Testis (tissue), 2 donors: ENCODE measurements around the gene LCOR.

Source experiments
- CTCF ChIP-seq, 3 experiments: fragments of 450-650 bp in 2 of 3; fragments of 200-600 bp in 1 of 3; sonication (generic) in 1 of 3; IDR thresholded peaks; one replicate each; pipeline ENCODE4 v1.5.1; 2016 to 2019; ENCODE audit warnings: antibody characterized with exemption in 3 of 3, mild to moderate bottlenecking in 2 of 3, moderate library complexity in 1 of 3
- POLR2A ChIP-seq: fragments of 450-650 bp; IDR thresholded peaks from one replicate; pipeline ENCODE4 v1.6.1; 2017; ENCODE audit warnings: antibody characterized with exemption, mild to moderate bottlenecking, moderate library complexity

DNA sequence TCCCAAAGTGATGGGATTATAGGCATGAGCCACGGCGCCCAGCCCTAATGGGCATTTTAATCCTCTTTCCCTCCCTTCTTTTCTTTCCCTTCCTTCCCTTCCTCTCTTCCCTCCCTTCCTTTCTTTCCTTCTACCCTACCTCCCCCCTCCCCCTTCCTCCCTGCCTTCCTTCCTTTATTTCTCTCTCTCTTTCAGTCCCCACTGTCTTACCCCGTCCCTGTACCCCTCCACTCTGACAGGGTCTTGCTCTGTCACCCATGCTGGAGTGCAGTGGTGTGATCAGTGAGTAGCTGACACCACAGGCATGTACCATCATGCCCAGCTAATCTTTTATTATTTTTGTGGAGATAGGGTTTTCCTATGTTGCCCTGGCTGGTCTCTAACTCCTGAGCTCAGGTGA, 24.2 kb downstream of the LCOR start:
- TF ChIP-seq CTCF (IDR thresholded peaks at IDR 0.05) (no peak), POLR2A (no peak)
